HepG2 (cell line): ENCODE data around the gene THRA. TPM values are rescaled to one million over a fixed set of nuclear protein-coding genes. Genes with fewer than 3 reads are reported as not detected.

Source experiments
- ELF4 ChIP-seq: sonication (generic); formaldehyde crosslinking; IDR thresholded peaks from 2 replicates; pipeline ENCODE4 v1.5.0; 2020; ENCODE audit warnings: missing genetic modification reagents, mild to moderate bottlenecking, moderate library complexity, borderline replicate concordance
- HNF1B ChIP-seq: sonication (generic); formaldehyde crosslinking; IDR thresholded peaks from 2 replicates; pipeline ENCODE4 v1.5.1; 2020; ENCODE audit warnings: mild to moderate bottlenecking, moderate library complexity, missing genetic modification reagents
- HOXD1 ChIP-seq: sonication (generic); formaldehyde crosslinking; IDR thresholded peaks from 2 replicates; pipeline ENCODE4 v1.5.0; 2020; ENCODE audit warnings: missing genetic modification reagents
- IKZF4 ChIP-seq: sonication (generic); formaldehyde crosslinking; IDR thresholded peaks from 2 replicates; pipeline ENCODE4 v1.5.1; 2020; ENCODE audit warnings: borderline replicate concordance, mild to moderate bottlenecking, low read depth, missing genetic modification reagents; ENCODE audit errors: not compliant biosample characterization
- KMT2B ChIP-seq: IDR thresholded peaks from 2 replicates; pipeline ENCODE4 v1.6.1; 2016; ENCODE audit warnings: missing genetic modification reagents, missing compliant biosample characterization
- LCORL ChIP-seq, 2 experiments: fragments of 450-650 bp in 1 of 2; sonication (generic) in 1 of 2; formaldehyde crosslinking in 1 of 2; IDR thresholded peaks; 2 replicates each; pipeline versions ENCODE4 v1.5.0 to v1.6.1; 2017 to 2020; ENCODE audit warnings: antibody characterized with exemption in 1 of 2, missing genetic modification reagents in 1 of 2
- MIXL1 ChIP-seq: IDR thresholded peaks from 2 replicates; pipeline ENCODE4 v1.6.1; 2016
- ONECUT2 ChIP-seq: sonication (generic); formaldehyde crosslinking; IDR thresholded peaks from 2 replicates; pipeline ENCODE4 v1.4.0; 2020; ENCODE audit warnings: missing genetic modification reagents
- POLR2AphosphoS2 ChIP-seq: IDR thresholded peaks from 2 replicates; pipeline ENCODE4 v1.6.1; 2011; ENCODE audit warnings: low read depth, low read length, improper control_type of control experiment
- SIN3A ChIP-seq: IDR thresholded peaks from 2 replicates; pipeline ENCODE4 v1.6.1; 2011; ENCODE audit warnings: low read depth, mild to moderate bottlenecking, control low read depth, low read length, borderline replicate concordance
- SMAD9 ChIP-seq: sonication (generic); formaldehyde crosslinking; IDR thresholded peaks from 2 replicates; pipeline ENCODE4 v1.5.1; 2020; ENCODE audit warnings: mild to moderate bottlenecking, missing genetic modification reagents
- TOE1 ChIP-seq: sonication (generic); formaldehyde crosslinking; IDR thresholded peaks from 2 replicates; pipeline ENCODE4 v1.4.0; 2020; ENCODE audit warnings: mild to moderate bottlenecking, missing genetic modification reagents
- TRIM24 ChIP-seq: sonication (generic); formaldehyde crosslinking; IDR thresholded peaks from 2 replicates; pipeline ENCODE4 v1.8.0; 2022; ENCODE audit warnings: mild to moderate bottlenecking, missing genetic modification reagents
- WIZ ChIP-seq: sonication (generic); formaldehyde crosslinking; IDR thresholded peaks from 2 replicates; pipeline ENCODE4 v1.5.1; 2020; ENCODE audit warnings: mild to moderate bottlenecking, missing genetic modification reagents
- XRCC5 ChIP-seq: fragments of 200-400 bp; formaldehyde crosslinking; optimal IDR thresholded peaks from 2 replicates; pipeline ENCODE3; 2017; ENCODE audit warnings: mild to moderate bottlenecking, low read length
- ZFYVE20 ChIP-seq: sonication (generic); formaldehyde crosslinking; IDR thresholded peaks from 2 replicates; pipeline ENCODE4 v1.8.0; 2023; ENCODE audit warnings: low read depth, mild to moderate bottlenecking, moderate library complexity, missing genetic modification reagents, borderline replicate concordance
- ZNF121 ChIP-seq: sonication (generic); formaldehyde crosslinking; IDR thresholded peaks from 2 replicates; pipeline ENCODE4 v1.5.0; 2020; ENCODE audit warnings: mild to moderate bottlenecking, missing genetic modification reagents
- ZNF224 ChIP-seq: sonication (generic); formaldehyde crosslinking; IDR thresholded peaks from 2 replicates; pipeline ENCODE4 v1.5.0; 2020; ENCODE audit warnings: mild to moderate bottlenecking, missing genetic modification reagents
- ZNF235 ChIP-seq: sonication (generic); formaldehyde crosslinking; IDR thresholded peaks from 2 replicates; pipeline ENCODE4 v1.8.1; 2023; ENCODE audit warnings: mild to moderate bottlenecking, missing genetic modification reagents, borderline replicate concordance
- ZNF263 ChIP-seq: sonication (generic); formaldehyde crosslinking; IDR thresholded peaks from 2 replicates; pipeline ENCODE4 v1.4.0; 2020; ENCODE audit warnings: missing genetic modification reagents
- ZNF547 ChIP-seq: sonication (generic); formaldehyde crosslinking; IDR thresholded peaks from 2 replicates; pipeline ENCODE4 v1.5.1; 2020; ENCODE audit warnings: mild to moderate bottlenecking, missing genetic modification reagents
- ZNF839 ChIP-seq: sonication (generic); formaldehyde crosslinking; IDR thresholded peaks from 2 replicates; pipeline ENCODE4 v1.4.0; 2020; ENCODE audit warnings: missing genetic modification reagents, mild to moderate bottlenecking, borderline replicate concordance
- ZNF879 ChIP-seq: sonication (generic); formaldehyde crosslinking; IDR thresholded peaks from 2 replicates; pipeline ENCODE4 v1.8.1; 2023; ENCODE audit warnings: missing genetic modification reagents
- ZNF891 ChIP-seq: sonication (generic); formaldehyde crosslinking; IDR thresholded peaks from 2 replicates; pipeline ENCODE4 v1.5.0; 2020; ENCODE audit warnings: mild to moderate bottlenecking, missing genetic modification reagents
- polyA plus RNA-seq, 8 experiments: library from polyadenylated mRNA; depleted of rRNA in 3 of 8; stranded (reverse) in 7 of 8; unstranded in 1 of 8; fragments of >200 nt; fragmentation: Illumina TruSeq in 4 of 8; extraction: Trizol in 4 of 8; gene quantifications; 2 replicates each; pipeline versions ENCODE4 v1.2.1 to v1.2.3, GENCODE V29; 2011 to 2016; ENCODE audit warnings: low read depth in 4 of 8, missing spikeins in 1 of 8, mixed read lengths in 1 of 8; ENCODE audit not compliant: insufficient read depth in 1 of 8
- total RNA-seq, 5 experiments: library from RNA; depleted of rRNA; stranded (reverse); fragments of >200 nt; fragmentation: Illumina TruSeq; extraction: Trizol; gene quantifications; 2 replicates each; pipeline ENCODE4 v1.2.3, GENCODE V29; 2016; ENCODE audit warnings: low read depth in 1 of 5
- TF ChIP-seq, protein P1 (sequence below): sonication (generic); formaldehyde crosslinking; conservative IDR thresholded peaks from 2 replicates; pipeline ENCODE4 v1.4.0; 2020; ENCODE audit warnings: missing genetic modification reagents
- TF ChIP-seq, protein P2 (sequence below): sonication (generic); formaldehyde crosslinking; IDR thresholded peaks from 2 replicates; pipeline ENCODE4 v1.5.0; 2020; ENCODE audit warnings: missing genetic modification reagents, mild to moderate bottlenecking, borderline replicate concordance

THRA gene
- total and polyA plus RNA-seq, 2 of the 13 experiments (the other 11 are each of a cell fraction or from before 2014, with no cell fraction given) = 8.0 to 9.9 TPM

DNA sequence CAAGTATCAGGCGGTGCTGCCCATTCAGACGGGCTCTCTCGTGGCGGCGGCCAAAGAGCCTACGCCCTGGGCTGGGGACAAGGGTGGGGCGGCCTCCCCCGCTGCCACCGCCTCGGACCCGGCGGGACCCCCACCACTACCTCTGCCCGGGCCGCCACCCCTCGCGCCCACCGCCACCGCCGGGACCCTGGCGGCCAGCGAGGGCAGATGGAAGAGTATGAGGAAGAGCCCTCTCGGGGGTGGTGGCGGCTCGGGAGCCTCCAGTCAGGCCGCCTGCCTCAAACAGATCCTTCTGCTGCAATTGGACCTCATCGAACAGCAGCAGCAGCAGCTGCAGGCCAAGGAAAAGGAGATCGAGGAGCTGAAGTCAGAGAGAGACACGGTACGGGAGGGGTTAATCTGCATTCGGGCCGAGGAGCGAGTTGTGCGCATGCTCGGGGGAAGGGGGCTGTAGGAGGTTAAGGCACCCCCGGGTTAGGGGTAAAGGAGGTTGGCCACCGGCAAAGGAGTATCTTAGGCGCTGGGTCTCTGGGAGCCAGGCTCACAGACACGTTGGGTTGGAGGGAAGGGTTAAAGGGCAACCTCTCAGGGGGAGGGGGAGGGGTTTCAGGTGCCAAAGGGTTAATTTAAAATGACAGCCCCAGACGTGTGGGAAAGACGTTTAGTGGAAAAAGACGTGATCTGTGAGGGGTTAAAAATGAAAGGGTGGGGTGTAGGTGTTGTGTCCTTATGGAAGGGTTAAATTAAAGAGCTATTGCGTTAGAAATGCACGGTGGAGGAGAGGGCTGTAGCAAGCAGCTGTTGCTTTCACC lies 60.4 kb downstream of the THRA start (continued):
- peak; percentile 56 for TF ChIP-seq XRCC5
- TF ChIP-seq, protein P1, sequence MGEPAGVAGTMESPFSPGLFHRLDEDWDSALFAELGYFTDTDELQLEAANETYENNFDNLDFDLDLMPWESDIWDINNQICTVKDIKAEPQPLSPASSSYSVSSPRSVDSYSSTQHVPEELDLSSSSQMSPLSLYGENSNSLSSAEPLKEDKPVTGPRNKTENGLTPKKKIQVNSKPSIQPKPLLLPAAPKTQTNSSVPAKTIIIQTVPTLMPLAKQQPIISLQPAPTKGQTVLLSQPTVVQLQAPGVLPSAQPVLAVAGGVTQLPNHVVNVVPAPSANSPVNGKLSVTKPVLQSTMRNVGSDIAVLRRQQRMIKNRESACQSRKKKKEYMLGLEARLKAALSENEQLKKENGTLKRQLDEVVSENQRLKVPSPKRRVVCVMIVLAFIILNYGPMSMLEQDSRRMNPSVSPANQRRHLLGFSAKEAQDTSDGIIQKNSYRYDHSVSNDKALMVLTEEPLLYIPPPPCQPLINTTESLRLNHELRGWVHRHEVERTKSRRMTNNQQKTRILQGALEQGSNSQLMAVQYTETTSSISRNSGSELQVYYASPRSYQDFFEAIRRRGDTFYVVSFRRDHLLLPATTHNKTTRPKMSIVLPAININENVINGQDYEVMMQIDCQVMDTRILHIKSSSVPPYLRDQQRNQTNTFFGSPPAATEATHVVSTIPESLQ (CRISPR knock-in tag) = no peak
- TF ChIP-seq ZNF839 = no peak
- no peak for TF ChIP-seq WIZ (CRISPR knock-in tag)
- TF ChIP-seq, protein P2, sequence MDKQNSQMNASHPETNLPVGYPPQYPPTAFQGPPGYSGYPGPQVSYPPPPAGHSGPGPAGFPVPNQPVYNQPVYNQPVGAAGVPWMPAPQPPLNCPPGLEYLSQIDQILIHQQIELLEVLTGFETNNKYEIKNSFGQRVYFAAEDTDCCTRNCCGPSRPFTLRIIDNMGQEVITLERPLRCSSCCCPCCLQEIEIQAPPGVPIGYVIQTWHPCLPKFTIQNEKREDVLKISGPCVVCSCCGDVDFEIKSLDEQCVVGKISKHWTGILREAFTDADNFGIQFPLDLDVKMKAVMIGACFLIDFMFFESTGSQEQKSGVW (CRISPR knock-in tag) = no peak
- TF ChIP-seq POLR2AphosphoS2 = no peak
- TF ChIP-seq ELF4 (CRISPR knock-in tag) = no peak
- no peak for TF ChIP-seq MIXL1
- TF ChIP-seq SMAD9 (CRISPR knock-in tag) = no peak
- no peak for TF ChIP-seq ZNF224
- no peak for TF ChIP-seq ZNF879 (CRISPR knock-in tag)
- no peak for TF ChIP-seq TRIM24 (CRISPR knock-in tag)
- peak; percentile 50; the same call in 1 of the 2 replicates for TF ChIP-seq LCORL (IDR thresholded peaks at IDR 0.05)
- no peak; the same call in none of the 2 replicates for TF ChIP-seq LCORL (CRISPR knock-in tag; IDR thresholded peaks at IDR 0.05)
- no peak for TF ChIP-seq ZFYVE20 (CRISPR knock-in tag)
- peak; percentile 60; the same call in 1 of the 2 replicates for TF ChIP-seq HNF1B (CRISPR knock-in tag)
- no peak for TF ChIP-seq KMT2B
- TF ChIP-seq ZNF891 (CRISPR knock-in tag) = peak; percentile 57; the same call in 1 of the 2 replicates
- peak; percentile 81; the same call in 1 of the 2 replicates for TF ChIP-seq SIN3A
- TF ChIP-seq ZNF121 (CRISPR knock-in tag) = no peak
- no peak for TF ChIP-seq ZNF235
- TF ChIP-seq IKZF4 (CRISPR knock-in tag) = no peak
- TF ChIP-seq ONECUT2 = no peak
- TF ChIP-seq HOXD1 = no peak
- TF ChIP-seq ZNF263 (CRISPR knock-in tag) = no peak
- no peak for TF ChIP-seq TOE1 (CRISPR knock-in tag)
- TF ChIP-seq ZNF547 (CRISPR knock-in tag) = peak; percentile 11; the same call in 1 of the 2 replicates
